PFSK-1 (cell line): ENCODE measurements around the gene SNAI1.
A peak's percentile ranks its signal among the peaks of the same experiment; 100 is the strongest.

Source experiments
- FOXP2 ChIP-seq: optimal IDR thresholded peaks from 2 replicates; pipeline ENCODE3; 2011; ENCODE audit warnings: borderline replicate concordance, control low read depth, inconsistent platforms; ENCODE audit not compliant: insufficient read depth; ENCODE audit errors: extremely low read length, extremely low read depth
- POLR2AphosphoS5 ChIP-seq: IDR thresholded peaks from 2 replicates; pipeline ENCODE4 v1.6.1; 2012; ENCODE audit warnings: low read depth, mild to moderate bottlenecking, control low read depth, low read length, moderate library complexity
- SIN3A ChIP-seq: IDR thresholded peaks from 2 replicates; pipeline ENCODE4 v1.6.1; 2012; ENCODE audit warnings: mild to moderate bottlenecking, low read length, moderate library complexity, borderline replicate concordance; ENCODE audit not compliant: insufficient read depth
- TAF1 ChIP-seq: IDR thresholded peaks from 2 replicates; pipeline ENCODE4 v1.6.1; 2012; ENCODE audit warnings: low read length, control low read depth, borderline replicate concordance; ENCODE audit not compliant: insufficient read depth
- TF ChIP-seq, protein P1 (sequence below), 2 experiments: IDR thresholded peaks; 2 replicates each; pipeline versions ENCODE4 v1.6.1 to v1.8.0; 2011 to 2012; ENCODE audit warnings: low read depth in 2 of 2, low read length in 2 of 2, control low read depth in 1 of 2, inconsistent platforms in 1 of 2, mild to moderate bottlenecking in 1 of 2, moderate library complexity in 1 of 2; ENCODE audit not compliant: insufficient read depth in 1 of 2

The SNAI1 gene

GRCh38 chr20:49985617-49986016 is 2.8 kb downstream of the SNAI1 start:
- no peak for TF ChIP-seq SIN3A

DNA sequence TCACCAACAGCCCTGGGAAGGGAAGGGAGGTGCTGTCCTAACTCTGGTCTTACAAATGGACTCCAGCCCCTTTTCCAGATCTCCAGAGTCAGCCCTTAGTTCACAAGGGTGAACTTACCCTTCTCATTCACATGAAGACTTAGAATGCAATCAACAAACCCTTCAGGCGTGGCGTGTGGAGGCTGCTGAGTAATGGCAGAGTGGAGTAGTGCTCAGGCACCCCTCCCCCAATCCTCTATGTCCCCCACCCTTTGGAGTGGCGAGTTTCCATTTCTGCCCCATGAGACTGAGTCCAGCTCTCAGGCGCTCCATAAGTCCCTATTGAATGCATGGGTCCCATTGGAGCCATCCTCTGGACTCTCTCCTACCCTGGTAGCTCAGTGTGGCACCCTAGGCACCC is 3.3 kb downstream of the SNAI1 start:
- TF ChIP-seq POLR2AphosphoS5: no peak
- no peak for TF ChIP-seq FOXP2
- TF ChIP-seq SIN3A: no peak
- TF ChIP-seq, protein P1, sequence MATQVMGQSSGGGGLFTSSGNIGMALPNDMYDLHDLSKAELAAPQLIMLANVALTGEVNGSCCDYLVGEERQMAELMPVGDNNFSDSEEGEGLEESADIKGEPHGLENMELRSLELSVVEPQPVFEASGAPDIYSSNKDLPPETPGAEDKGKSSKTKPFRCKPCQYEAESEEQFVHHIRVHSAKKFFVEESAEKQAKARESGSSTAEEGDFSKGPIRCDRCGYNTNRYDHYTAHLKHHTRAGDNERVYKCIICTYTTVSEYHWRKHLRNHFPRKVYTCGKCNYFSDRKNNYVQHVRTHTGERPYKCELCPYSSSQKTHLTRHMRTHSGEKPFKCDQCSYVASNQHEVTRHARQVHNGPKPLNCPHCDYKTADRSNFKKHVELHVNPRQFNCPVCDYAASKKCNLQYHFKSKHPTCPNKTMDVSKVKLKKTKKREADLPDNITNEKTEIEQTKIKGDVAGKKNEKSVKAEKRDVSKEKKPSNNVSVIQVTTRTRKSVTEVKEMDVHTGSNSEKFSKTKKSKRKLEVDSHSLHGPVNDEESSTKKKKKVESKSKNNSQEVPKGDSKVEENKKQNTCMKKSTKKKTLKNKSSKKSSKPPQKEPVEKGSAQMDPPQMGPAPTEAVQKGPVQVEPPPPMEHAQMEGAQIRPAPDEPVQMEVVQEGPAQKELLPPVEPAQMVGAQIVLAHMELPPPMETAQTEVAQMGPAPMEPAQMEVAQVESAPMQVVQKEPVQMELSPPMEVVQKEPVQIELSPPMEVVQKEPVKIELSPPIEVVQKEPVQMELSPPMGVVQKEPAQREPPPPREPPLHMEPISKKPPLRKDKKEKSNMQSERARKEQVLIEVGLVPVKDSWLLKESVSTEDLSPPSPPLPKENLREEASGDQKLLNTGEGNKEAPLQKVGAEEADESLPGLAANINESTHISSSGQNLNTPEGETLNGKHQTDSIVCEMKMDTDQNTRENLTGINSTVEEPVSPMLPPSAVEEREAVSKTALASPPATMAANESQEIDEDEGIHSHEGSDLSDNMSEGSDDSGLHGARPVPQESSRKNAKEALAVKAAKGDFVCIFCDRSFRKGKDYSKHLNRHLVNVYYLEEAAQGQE (IDR thresholded peaks at IDR 0.05; ENCODE audit: insufficient read depth in 1 of 2, low read depth in 2 of 2, low read length in 2 of 2): no peak
- no peak for TF ChIP-seq TAF1

DNA sequence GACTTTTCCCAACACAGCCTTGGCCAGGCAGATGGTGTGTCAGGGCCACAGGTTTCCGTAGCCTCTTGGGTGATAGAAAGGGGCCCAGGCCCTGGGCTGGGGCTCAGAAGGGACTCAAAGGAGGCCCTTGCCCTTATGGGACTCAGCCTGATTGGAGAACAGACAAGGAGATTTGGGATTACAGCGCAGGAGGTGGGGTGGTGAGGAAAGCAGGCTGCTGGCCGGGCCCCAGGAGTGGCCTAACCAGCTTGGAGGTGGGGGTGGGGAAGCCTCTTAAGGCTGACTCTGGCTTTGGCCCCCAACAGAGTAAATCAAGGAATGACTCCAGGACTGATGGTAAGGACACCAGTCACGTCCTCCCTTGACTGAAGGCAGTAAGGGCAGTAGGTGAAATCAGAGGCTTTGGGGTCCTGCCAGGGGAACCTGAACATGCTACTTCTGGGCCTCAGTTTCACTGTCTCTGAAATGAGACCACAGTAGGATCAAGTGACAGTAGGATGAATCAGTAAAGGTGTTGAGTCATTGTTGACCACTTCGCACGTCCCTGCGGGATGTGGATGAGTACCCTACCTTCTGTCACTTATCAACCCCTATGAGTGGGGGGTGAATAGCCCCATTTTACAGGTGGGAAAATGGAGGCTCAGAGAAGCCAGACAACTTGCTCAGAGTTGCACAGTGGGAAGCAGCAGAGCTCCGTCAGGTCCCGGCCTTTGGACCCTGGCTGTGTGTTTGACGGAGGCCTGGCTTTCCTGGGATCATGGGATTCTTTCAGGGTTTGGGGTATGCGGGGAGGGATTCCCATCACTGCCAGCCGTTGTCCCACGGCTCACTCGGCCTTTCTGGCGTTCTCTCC is 4.5 kb downstream of the SNAI1 start:
- TF ChIP-seq, protein P1 (IDR thresholded peaks at IDR 0.05; ENCODE audit: insufficient read depth in 1 of 2, low read depth in 2 of 2, low read length in 2 of 2): no peak
- TF ChIP-seq SIN3A (no peak), TAF1 (no peak), FOXP2 (no peak), POLR2AphosphoS5 (no peak)

DNA sequence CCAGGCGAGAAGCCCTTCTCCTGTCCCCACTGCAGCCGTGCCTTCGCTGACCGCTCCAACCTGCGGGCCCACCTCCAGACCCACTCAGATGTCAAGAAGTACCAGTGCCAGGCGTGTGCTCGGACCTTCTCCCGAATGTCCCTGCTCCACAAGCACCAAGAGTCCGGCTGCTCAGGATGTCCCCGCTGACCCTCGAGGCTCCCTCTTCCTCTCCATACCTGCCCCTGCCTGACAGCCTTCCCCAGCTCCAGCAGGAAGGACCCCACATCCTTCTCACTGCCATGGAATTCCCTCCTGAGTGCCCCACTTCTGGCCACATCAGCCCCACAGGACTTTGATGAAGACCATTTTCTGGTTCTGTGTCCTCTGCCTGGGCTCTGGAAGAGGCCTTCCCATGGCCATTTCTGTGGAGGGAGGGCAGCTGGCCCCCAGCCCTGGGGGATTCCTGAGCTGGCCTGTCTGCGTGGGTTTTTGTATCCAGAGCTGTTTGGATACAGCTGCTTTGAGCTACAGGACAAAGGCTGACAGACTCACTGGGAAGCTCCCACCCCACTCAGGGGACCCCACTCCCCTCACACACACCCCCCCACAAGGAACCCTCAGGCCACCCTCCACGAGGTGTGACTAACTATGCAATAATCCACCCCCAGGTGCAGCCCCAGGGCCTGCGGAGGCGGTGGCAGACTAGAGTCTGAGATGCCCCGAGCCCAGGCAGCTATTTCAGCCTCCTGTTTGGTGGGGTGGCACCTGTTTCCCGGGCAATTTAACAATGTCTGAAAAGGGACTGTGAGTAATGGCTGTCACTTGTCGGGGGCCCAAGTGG is 5.3 kb downstream of the SNAI1 start:
- TF ChIP-seq POLR2AphosphoS5: no peak
- TF ChIP-seq, protein P1 (IDR thresholded peaks at IDR 0.05; ENCODE audit: insufficient read depth in 1 of 2, low read depth in 2 of 2, low read length in 2 of 2): no peak
- TF ChIP-seq SIN3A: no peak
- TF ChIP-seq FOXP2: no peak
- TF ChIP-seq TAF1: no peak

GRCh38 chr20:49989234-49990065 is 6.7 kb downstream of the SNAI1 start:
- TF ChIP-seq TAF1: no peak
- TF ChIP-seq, protein P1 (IDR thresholded peaks at IDR 0.05; ENCODE audit: insufficient read depth in 1 of 2, low read depth in 2 of 2, low read length in 2 of 2): 0 out of 4 replicates have a peak, but pooled peaks of 1 of the 2 experiments have one; percentile 30
